ENCODE data around the gene EGFL7. TPM values are rescaled to one million over a fixed set of nuclear protein-coding genes. Genes with fewer than 3 reads are reported as not detected.

The EGFL7 gene
- polyA plus RNA-seq, 1 of the 3 experiments (the other 2 are of a cell fraction), result 43.0 TPM

DNA sequence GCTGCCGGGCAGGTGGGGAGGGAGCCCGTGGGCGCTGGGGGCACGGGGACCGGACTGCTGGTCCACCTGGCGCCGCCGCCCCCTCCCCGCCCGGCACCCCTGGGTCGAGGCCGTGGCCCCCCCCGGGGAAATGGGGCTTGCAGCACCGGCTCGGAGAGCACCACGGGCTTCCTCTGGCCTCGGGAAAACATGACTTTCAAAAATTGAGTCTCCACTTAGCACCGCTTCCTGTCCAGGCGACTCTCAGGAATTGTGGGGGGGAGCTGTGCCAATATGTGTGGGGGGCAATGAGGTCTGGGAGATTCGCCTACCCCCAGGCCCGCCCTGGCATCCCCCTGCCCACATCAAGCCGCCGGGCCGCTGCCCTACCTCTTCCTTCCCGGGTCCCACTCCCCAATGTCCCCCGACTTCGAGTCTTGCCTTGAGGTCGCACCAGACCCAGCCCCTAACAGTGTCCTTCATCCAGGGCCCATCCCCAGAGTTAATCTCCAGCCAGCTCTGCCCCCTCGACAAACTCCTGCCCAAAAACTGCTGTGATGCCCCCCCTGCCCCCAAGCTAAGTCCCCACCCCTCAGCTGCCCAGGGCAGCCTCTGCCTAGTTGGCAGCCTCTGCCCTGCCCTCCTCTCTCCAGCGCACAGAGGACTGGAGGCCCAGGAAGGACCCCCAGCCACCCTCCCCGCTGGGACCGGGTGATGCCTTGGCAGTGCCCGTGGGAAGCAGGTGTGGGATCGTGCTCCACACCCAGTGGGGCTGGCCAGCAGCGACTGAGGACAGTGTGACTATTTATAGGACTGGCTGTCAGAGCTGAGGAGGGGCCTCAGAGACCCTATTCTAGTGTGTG lies 3.9 kb downstream of the EGFL7 start (continued):
- TF ChIP-seq, protein P1, sequence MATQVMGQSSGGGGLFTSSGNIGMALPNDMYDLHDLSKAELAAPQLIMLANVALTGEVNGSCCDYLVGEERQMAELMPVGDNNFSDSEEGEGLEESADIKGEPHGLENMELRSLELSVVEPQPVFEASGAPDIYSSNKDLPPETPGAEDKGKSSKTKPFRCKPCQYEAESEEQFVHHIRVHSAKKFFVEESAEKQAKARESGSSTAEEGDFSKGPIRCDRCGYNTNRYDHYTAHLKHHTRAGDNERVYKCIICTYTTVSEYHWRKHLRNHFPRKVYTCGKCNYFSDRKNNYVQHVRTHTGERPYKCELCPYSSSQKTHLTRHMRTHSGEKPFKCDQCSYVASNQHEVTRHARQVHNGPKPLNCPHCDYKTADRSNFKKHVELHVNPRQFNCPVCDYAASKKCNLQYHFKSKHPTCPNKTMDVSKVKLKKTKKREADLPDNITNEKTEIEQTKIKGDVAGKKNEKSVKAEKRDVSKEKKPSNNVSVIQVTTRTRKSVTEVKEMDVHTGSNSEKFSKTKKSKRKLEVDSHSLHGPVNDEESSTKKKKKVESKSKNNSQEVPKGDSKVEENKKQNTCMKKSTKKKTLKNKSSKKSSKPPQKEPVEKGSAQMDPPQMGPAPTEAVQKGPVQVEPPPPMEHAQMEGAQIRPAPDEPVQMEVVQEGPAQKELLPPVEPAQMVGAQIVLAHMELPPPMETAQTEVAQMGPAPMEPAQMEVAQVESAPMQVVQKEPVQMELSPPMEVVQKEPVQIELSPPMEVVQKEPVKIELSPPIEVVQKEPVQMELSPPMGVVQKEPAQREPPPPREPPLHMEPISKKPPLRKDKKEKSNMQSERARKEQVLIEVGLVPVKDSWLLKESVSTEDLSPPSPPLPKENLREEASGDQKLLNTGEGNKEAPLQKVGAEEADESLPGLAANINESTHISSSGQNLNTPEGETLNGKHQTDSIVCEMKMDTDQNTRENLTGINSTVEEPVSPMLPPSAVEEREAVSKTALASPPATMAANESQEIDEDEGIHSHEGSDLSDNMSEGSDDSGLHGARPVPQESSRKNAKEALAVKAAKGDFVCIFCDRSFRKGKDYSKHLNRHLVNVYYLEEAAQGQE (IDR thresholded peaks at IDR 0.05; ENCODE audit: low read depth, low read length), result no peak
- TF ChIP-seq FOXJ3 (CRISPR knock-in tag; IDR thresholded peaks at IDR 0.05) (no peak), EZH2phosphoT487 (IDR thresholded peaks at IDR 0.05; ENCODE audit: borderline replicate concordance, low read depth) (no peak), PBX3 (IDR thresholded peaks at IDR 0.05) (no peak), TAF1 (IDR thresholded peaks at IDR 0.05; ENCODE audit: borderline replicate concordance, low read depth, low read length) (no peak), TEAD4 (IDR thresholded peaks at IDR 0.05; ENCODE audit: borderline replicate concordance, insufficient read depth) (no peak)

DNA sequence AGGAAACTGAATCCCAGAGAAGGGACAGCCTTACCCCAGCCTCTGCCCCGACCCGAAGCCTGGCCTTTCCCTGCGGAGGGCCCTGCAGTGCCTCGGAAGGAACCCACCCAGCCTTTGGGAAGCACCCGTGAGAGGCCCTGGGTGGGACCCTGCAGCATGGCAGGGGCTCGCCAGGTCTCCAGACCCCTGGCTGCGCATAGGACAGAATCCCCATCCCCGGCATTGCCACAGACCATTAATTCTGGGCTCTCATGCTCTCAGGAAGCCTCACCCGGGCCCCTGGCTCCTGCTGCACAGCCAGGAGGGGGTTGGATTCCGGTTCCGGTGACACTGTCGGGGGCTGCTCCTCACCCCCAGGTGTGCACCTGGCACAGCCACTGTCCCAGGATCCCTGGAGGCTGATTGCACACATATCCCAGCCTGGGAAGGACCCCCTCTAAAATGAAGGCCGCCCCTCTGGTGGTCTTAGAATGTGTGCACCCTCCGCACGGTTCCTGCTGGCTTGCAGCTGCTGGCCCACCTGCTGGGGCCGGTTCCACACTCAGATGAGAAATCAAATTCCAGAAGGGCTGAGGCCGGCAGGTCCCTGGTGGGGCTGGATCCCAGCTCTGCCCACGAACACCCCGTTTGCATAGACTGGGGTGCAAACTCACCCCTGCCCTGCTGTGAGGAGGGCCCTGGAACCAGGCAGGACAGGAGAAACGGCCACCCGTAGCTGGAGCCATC lies 4.7 kb downstream of the EGFL7 start:
- no peak overlapping the region for H2AFZ ChIP-seq (ENCODE audit: low read depth)
- H3K27me3 ChIP-seq (ENCODE audit: insufficient read depth), result no peaks in the 10 kb centered on the region
- H3F3A ChIP-seq (replicated peaks; ENCODE audit: insufficient read depth), result peaks cover 3% of the 10 kb centered on the region
- H3K9ac ChIP-seq, result no peak overlapping the region
- H3K4me1 ChIP-seq (ENCODE audit: control insufficient read depth in 1 of 2, insufficient read depth in 2 of 2, low read depth in 1 of 2, low read length in 1 of 2), result peaks cover 0 to 24% of the 10 kb centered on the region in 2 experiments; a peak in 1 of 4 replicates
- no peak for DNase-seq
- H3K27ac ChIP-seq (ENCODE audit: low read depth in 2 of 2, low read length in 1 of 2), result no peak overlapping the region; a peak in 1 of 4 replicates
- H3K36me3 ChIP-seq (replicated peaks in 1 of 2; ENCODE audit: control insufficient read depth in 1 of 2, insufficient read depth in 2 of 2, low read length in 1 of 2), result no peaks in the 10 kb centered on the region
- H3K9me2 ChIP-seq, result no peaks in the 10 kb centered on the region
- ChIA-PET CTCF (interaction anchor here (0.6 to 3.6 kb wide), 11 partner anchors 9 to 182 kb away, joined by 3 to 19 read pairs (median 4); no protein-coding TSS in a partner anchor), POLR2A (interaction anchor here (0.8 kb wide), 1 partner anchor 61 kb away, joined by 4 read pairs; no protein-coding TSS in a partner anchor)
- H4K20me1 ChIP-seq (ENCODE audit: insufficient read depth), result 0 out of 2 replicates have a peak, but pooled peaks cover 5% of the 10 kb centered on the region
- no peak overlapping the region for H3K4me3 ChIP-seq (ENCODE audit: low read depth in 2 of 2, low read length in 1 of 2)
- no peak for TF ChIP-seq NRF1 (IDR thresholded peaks at IDR 0.05; ENCODE audit: low read depth, low read length)
- TF ChIP-seq, protein P2, sequence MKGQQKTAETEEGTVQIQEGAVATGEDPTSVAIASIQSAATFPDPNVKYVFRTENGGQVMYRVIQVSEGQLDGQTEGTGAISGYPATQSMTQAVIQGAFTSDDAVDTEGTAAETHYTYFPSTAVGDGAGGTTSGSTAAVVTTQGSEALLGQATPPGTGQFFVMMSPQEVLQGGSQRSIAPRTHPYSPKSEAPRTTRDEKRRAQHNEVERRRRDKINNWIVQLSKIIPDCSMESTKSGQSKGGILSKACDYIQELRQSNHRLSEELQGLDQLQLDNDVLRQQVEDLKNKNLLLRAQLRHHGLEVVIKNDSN (IDR thresholded peaks at IDR 0.05; ENCODE audit: borderline replicate concordance, low read depth), result no peak
- TF ChIP-seq RXRA (IDR thresholded peaks at IDR 0.05; ENCODE audit: borderline replicate concordance, low read depth), result no peak
- TF ChIP-seq YY1 (IDR thresholded peaks at IDR 0.05; ENCODE audit: low read depth), result no peak
- no peak for TF ChIP-seq RCOR1 (IDR thresholded peaks at IDR 0.05; ENCODE audit: low read length)
- TF ChIP-seq NFIC (IDR thresholded peaks at IDR 0.05; ENCODE audit: borderline replicate concordance), result no peak
- no peak for TF ChIP-seq EZH2phosphoT487 (IDR thresholded peaks at IDR 0.05; ENCODE audit: borderline replicate concordance, low read depth)
- no peak for TF ChIP-seq RAD21 (IDR thresholded peaks at IDR 0.05; ENCODE audit: low read length)
- TF ChIP-seq GABPA (IDR thresholded peaks at IDR 0.05; ENCODE audit: low read depth), result no peak
- no peak overlapping the region for H3K4me2 ChIP-seq
- H3K79me2 ChIP-seq (ENCODE audit: insufficient read depth), result no peaks in the 10 kb centered on the region
- H3K9me3 ChIP-seq, result no peaks in the 10 kb centered on the region
- WGBS (ENCODE audit: low lambda C conversion rate), result 100% methylated on average over 4 of the region's 21 CpGs

Data from SK-N-SH (cell line).